Stimulated activated CD4-positive, alpha-beta T cell treated with anti-CD3 and anti-CD28 coated beads, Interleukin-15, amount 100 ng/mL, for 1 hour (primary cell): ENCODE measurements around the gene NFATC2IP.
"Not testable (repeated sequence)": the region's sequence is repeated elsewhere in the genome, so short reads cannot be mapped to it uniquely, and the experiment has no call there.

Experiments used
- DNase-seq, 2 donors: peaks; one replicate each; pipeline ENCODE4 v3.0.0-alpha.2; 2020; ENCODE audit warnings: low read depth in 1 of 2, low spot score in 1 of 2

The NFATC2IP gene

GRCh38 chr16:28964496-28964895 lies 13.8 kb downstream of the NFATC2IP start:
- DNase-seq = no peak

- DNase-seq = no peak
Observed at GRCh38 chr16:28967156-28967555, 16.4 kb downstream of the NFATC2IP start.

- not testable (repeated sequence) for DNase-seq
Observed at GRCh38 chr16:28969696-28970095, 19.0 kb downstream of the NFATC2IP start.

- DNase-seq = no peak
Observed at GRCh38 chr16:28974007-28974436, 23.3 kb downstream of the NFATC2IP start.

- DNase-seq = peak; percentile 82 to 85
Observed at GRCh38 chr16:28974437-28975157, 23.9 kb downstream of the NFATC2IP start, which contains the start of gene SPNS1. TSS of gene SPNS1 (plus strand) at chr16:28974778. CDS start at chr16:28975152, 374 bp downstream.

- no peak for DNase-seq
Observed at GRCh38 chr16:28975158-28975599, 24.4 kb downstream of the NFATC2IP start.

GRCh38 chr16:28977703-28978662 lies 27.2 kb downstream of the NFATC2IP start:
- no peak for DNase-seq

GRCh38 chr16:28980330-28980729 lies 29.6 kb downstream of the NFATC2IP start:
- not testable (repeated sequence) for DNase-seq

GRCh38 chr16:28980929-28981328 lies 30.2 kb downstream of the NFATC2IP start:
- DNase-seq = no peak

GRCh38 chr16:28981517-28981916 lies 30.8 kb downstream of the NFATC2IP start:
- no peak for DNase-seq

GRCh38 chr16:28982418-28982817 lies 31.7 kb downstream of the NFATC2IP start:
- DNase-seq = no peak

GRCh38 chr16:28982949-28983348 lies 32.2 kb downstream of the NFATC2IP start:
- DNase-seq = no peak

GRCh38 chr16:28983644-28984043 lies 32.9 kb downstream of the NFATC2IP start:
- no peak for DNase-seq

GRCh38 chr16:28984091-28984490 lies 33.4 kb downstream of the NFATC2IP start:
- DNase-seq = no peak

- DNase-seq = peak; percentile 64 to 70
Observed at GRCh38 chr16:28984619-28985135, 33.9 kb downstream of the NFATC2IP start, which contains the start of gene LAT. TSS of gene LAT (plus strand) at chr16:28985052. CDS start at chr16:28985418, 366 bp downstream.

- DNase-seq = no peak
Observed at GRCh38 chr16:28985211-28986041, 34.7 kb downstream of the NFATC2IP start.

- no peak for DNase-seq
Observed at GRCh38 chr16:28986046-28986445, 35.3 kb downstream of the NFATC2IP start.

GRCh38 chr16:28986492-28986891 lies 35.8 kb downstream of the NFATC2IP start:
- DNase-seq = no peak

GRCh38 chr16:28987170-28987853 lies 36.6 kb downstream of the NFATC2IP start:
- DNase-seq = no peak

- DNase-seq = no peak
Observed at GRCh38 chr16:28989363-28989762, 38.6 kb downstream of the NFATC2IP start.
